ENCODE data around the gene HAUS8.

Gene HAUS8

DNA sequence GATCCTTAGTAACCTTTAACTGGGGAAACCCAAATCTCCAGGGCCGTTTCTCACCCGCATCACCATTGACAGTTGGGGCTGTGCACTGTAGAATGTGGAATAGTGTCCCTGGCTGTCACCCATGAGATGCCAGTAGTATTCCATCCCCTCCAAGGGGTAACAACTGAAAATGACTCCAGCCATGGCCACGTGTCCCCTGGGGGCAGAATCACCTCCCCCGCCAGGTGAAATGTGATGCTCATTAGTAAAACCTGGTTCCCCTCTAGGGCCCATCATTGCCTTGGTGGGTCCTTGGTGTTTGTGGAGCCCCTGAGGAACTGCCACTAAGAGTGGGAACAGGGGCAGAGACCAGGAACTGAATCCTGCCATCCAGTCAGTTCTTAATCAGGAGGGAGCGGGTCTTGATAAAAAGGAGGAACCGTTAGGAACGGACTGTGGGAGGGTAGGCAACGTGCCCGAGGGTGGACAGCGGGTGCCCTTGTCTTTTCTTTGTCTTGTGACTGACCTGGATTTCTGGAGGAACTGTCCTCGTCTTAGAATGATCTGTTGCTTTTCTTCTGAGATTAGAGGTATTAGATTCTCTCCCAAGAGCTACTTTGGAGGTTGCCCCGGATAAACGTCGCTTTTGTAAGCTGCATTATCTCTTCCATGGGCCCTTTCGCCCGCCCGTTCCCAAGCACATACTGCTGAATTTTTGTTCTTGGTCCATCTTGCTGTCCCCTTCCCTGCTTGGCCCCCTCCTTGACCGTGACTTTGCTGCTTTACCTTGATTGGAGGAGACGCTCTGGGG is 3.9 kb upstream of the HAUS8 start:
- TF ChIP-seq, protein P1, sequence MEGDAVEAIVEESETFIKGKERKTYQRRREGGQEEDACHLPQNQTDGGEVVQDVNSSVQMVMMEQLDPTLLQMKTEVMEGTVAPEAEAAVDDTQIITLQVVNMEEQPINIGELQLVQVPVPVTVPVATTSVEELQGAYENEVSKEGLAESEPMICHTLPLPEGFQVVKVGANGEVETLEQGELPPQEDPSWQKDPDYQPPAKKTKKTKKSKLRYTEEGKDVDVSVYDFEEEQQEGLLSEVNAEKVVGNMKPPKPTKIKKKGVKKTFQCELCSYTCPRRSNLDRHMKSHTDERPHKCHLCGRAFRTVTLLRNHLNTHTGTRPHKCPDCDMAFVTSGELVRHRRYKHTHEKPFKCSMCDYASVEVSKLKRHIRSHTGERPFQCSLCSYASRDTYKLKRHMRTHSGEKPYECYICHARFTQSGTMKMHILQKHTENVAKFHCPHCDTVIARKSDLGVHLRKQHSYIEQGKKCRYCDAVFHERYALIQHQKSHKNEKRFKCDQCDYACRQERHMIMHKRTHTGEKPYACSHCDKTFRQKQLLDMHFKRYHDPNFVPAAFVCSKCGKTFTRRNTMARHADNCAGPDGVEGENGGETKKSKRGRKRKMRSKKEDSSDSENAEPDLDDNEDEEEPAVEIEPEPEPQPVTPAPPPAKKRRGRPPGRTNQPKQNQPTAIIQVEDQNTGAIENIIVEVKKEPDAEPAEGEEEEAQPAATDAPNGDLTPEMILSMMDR (IDR thresholded peaks at IDR 0.05; ENCODE audit: low read depth, low read length) = no peak
- DNase-seq (ENCODE audit: extremely low read depth, low read depth) = no peak

DNA sequence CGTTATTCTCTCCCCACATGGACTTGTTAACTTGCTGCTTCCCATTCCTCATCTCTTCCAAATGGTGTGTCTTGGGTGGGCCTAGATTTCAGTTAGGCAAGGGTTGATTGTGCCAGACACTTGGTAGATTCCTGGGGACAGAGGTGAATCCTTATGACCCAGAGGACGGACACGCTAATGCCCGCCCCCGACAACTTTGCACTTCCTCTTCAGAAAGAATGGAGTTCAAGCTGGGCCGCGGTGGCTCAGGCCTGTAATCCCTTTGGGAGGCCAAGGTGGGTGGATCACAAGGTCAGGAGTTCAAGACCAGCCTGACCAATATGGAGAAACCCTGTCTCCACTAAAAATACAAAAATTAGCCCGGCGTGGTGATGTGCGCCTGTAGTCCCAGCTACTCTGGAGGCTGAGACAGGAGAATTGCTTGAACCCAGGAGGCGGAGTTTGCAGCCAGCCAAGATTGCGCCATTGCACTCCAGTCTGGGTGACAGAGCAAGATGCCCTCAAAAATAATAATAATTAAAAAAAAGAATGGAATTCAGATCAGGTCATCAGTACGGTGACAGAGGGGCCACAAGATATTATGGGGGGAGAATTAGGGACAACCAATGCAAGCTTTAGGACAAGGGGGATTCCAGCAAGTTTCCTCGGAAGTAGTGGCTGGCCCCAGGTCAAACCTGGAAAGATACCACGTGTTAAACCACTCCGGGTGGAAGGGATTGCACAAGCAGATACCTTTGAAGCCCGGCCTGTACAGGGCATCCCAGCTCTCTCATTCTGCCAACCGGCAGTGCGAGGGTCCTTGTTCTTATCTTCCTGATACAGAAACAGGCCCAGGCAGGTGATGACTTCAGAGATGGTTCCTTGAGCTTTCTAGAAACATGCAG is 3.0 kb upstream of the HAUS8 start:
- no peak for DNase-seq (ENCODE audit: extremely low read depth, low read depth)
- TF ChIP-seq, protein P1 (IDR thresholded peaks at IDR 0.05; ENCODE audit: low read depth, low read length) = no peak

DNA sequence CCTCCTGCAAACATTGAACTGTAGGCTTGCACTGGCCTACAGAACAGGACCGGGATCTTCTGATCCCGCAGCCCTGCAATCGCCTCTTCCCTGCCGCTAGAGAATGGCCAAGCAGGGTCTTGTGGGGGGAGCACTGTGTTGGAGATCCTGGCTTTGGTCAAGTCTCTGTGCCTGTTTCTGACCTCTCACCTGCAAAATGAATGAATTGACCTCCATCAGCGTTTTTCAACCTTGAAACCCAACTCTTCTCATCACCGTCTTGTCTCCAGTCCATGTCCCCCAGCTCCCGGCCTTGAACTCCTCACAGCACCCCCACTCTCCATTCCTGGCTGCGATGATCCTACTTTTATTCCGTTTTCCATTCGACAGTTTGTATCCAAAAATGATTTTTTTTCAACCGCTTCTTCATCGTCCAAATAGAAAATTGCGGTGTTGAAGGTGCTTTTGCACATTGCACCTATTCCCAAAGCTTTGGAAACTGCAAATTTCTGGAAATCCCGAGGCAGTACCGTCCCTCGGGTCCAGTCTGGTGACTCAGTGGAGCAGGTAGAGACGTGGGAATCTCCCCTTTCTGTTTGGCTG is 2.3 kb upstream of the HAUS8 start:
- no peak for DNase-seq (ENCODE audit: extremely low read depth, low read depth)
- TF ChIP-seq, protein P1 (IDR thresholded peaks at IDR 0.05; ENCODE audit: low read depth, low read length) = no peak

DNA sequence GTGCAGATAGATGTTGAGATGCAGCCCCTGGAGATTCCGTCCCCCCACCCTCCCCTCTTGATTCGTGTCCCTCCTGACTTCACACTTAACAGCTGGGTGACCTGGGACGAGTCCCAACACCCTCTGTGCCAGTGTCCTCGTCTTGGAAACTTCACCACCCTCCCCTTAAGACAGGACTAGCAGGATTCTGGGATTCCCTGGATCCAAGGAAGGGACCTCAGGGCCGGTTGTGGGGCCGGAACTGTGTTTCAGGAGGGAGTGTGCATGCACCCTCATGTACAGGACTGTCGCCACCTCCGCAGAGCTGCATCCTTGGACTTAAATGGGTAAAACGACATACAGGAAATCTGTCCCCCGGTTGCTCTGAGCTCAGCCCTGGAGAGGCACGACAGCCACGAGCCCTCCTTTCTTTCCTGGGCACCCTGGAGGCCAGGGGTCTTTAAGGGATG is 1.3 kb upstream of the HAUS8 start:
- TF ChIP-seq, protein P1 (IDR thresholded peaks at IDR 0.05; ENCODE audit: low read depth, low read length) = no peak

DNA sequence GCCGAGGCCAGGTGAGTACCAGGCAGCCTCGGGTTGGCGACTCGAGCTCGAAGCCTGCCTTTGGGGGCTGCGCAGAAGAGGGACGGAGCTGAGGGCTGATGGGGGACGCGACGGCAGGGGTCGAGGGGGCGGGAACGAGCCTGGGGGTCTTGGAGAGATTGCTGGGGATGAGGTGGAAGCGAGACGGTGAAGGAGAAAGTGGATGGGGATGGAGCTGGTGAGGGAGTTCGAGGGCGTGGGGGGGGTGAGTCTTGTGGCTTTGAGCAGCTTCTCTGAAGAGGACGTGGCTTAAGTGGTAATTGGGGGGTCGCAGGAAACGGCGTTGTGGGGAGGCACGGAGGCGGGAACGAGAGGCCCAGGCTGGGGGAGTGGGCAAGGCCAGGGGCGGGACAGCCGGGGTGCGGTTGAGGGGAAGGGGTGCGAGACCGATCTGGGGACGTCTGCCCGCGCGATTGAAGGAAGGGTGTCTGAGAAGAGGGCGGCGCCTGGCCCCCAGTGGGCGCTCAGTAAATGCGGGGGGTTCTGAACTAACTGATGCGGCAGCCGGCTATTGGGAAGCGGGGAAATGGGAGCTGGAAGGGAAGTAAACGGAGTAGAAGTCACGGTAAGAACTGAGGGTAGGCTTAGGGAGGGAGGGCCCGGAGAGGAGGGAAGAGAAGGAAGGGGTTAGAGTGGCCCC is 751 bp upstream of the HAUS8 start:
- TF ChIP-seq, protein P1 (IDR thresholded peaks at IDR 0.05; ENCODE audit: low read depth, low read length) = no peak
- DNase-seq (ENCODE audit: extremely low read depth, low read depth) = no peak

More for the DNA sequence above, 1.3 kb upstream of the HAUS8 start:
- DNase-seq (ENCODE audit: extremely low read depth, low read depth) = no peak

DNA sequence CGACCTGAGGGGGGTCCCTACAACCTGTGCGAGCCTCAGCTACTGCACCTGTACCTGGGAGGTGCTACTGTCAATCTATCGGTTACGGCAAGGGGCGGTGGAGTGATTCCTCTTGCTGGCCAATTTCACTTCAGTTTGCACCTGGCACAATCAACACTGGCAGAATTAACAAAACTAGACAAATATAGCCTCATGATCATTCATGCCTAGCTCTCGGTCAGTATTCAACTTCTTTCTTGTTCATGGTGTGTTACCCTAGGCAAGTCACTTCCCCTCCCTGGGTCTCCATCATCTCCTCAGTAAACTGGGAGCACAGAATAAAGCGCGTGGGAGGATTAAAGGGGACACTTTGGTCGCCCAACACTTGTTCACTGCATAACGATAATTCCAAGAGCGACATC is 618 bp downstream of the HAUS8 start:
- TF ChIP-seq, protein P1 (IDR thresholded peaks at IDR 0.05; ENCODE audit: low read depth, low read length) = no peak
- no peak for DNase-seq (ENCODE audit: extremely low read depth, low read depth)

Measured in AG09319 (cell line).